Measurements from ENCODE around the gene RASGEF1C. TPM values are rescaled to one million over a fixed set of nuclear protein-coding genes. Genes with fewer than 3 reads are reported as not detected.

Gene RASGEF1C
- total RNA-seq, 1 experiment from 2014 or later: 0.40 TPM

DNA sequence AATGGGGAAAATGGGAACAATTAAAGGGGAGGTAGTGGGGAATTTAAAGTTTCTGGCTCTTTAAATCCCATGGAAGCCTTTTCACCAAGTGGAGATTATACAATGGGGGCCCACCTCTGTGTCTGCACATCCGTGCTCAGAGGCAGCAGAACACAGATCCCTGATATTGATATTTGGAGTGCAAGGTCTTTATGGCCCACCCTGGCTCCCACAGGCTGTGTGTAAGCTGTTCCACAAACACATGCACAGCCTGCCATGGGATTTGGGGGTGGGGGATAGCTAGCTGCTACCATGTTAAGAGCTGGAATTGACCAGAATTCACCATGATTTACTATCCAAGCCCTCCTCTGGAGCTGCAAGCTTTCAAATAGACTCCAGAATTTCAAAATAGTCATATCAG lies 55.9 kb downstream of the RASGEF1C start:
- in situ Hi-C loops (cut with HindIII; ENCODE audit: low pct_unique_long_range_greater_than_20kb, low sequenced_read_pairs): no loop called here
- DNase-seq (ENCODE audit: low read depth, low spot score): no peak

DNA sequence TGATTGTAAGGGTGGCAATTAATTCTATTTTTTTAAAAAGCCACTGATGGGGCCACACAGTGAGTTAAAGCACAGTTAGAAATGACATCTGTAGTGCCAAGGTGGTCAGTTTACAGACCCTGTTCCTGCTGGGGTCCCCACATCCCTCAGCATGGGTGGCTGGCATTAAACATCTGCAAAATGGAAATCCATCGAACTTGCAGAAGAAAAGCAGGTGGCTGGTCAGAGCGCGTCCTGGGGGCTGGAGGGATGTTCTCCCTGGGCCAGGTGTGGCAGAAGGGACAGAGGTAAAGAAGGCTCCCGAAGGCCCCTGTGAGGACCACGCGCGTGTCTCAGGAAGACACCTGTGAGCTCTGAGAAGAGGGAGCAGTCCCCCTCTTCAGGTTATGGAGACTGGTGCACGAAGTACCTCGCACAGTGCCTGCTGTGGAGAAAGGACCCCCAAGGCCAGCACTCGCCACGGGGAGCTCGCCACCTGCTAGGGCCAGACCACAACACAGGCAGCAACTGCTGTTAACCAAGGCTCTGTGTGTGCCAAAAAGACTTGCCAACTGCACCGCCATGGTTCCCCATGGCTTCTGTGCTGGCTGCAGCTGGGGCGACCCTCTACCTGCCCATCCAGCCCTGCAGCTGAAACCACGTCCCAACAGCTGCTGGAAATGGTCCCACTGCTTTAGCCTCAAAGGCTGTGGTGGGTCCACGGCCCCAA lies 65.2 kb downstream of the RASGEF1C start:
- DNase-seq (ENCODE audit: low read depth, low spot score): no peak
- in situ Hi-C loops (cut with HindIII; ENCODE audit: low pct_unique_long_range_greater_than_20kb, low sequenced_read_pairs): no loop called here

DNA sequence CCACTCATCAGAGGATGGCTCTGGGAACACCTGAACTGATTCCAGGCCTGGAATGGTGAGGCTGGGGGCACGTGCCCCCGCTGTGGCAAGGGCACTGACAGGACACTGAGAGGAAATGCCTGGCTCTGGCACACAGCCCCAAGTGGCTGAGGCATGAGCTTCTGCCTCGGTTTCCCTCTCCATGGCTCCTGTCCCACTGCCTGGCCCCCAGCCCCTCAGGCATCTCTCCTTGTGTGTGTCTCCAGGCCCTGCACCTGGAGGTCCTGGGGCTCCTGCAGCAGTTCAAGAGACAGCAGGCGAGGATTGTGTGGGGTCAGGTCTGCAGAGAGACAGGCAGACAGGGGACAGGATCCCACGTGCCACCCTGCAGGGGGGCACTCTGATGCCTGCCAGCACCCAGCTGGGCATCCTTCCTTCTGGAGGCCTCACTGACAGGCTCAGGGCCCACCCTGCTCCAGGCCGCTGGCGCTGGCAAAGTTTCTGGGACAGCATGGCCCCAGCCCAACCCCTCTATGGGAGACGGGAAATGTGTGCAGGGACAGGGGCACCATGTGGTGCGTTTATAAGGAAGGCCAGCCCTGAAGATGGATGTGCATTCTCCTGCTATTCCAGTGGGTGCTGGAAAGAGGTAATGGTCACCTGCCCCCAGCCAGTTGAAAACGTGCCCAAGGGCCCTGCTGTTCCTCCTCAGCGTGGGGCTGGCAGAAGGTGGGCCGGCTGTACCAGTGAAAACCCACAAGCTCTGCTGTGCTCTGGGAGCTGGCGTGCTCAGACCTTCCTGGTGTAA lies 66.0 kb downstream of the RASGEF1C start:
- no peak for DNase-seq (ENCODE audit: low read depth, low spot score)
- in situ Hi-C loops (cut with HindIII; ENCODE audit: low pct_unique_long_range_greater_than_20kb, low sequenced_read_pairs): no loop called here

DNA sequence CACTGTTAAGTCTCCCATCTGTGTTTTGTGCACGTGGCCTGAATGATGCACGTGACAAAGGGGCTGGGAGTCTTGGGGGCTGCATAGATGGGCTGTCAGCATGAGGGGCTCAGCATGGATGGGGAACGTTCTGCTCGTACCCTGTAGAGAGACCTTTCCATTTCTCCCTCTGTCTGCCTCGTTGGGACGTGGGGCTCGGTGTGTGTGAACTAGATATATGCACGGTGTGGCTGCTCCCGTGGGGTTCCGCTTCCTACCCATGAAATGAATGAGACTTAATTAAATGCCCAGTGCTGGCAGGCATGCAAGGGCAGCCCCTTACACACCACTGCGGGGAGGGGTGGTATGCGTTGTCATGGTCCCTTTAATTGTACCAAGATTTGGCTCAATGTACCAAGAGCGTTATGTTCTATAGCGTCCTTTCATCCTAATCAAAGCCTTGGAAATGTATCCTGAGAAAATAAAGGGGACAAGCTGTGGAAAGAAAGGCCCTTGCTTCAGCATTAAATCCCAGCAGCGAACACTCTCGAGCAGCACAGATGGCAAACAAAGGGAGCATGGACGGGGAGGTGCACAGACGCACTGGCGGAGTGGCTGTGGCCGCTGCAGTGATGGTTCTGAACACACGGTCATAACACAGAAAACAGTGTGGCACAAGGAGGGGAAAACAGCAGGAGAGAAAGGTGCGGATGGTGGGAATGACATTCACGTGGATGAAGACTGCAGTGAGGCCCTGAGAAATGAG lies 66.8 kb downstream of the RASGEF1C start:
- DNase-seq (ENCODE audit: low read depth, low spot score): no peak
- in situ Hi-C loops (cut with HindIII; ENCODE audit: low pct_unique_long_range_greater_than_20kb, low sequenced_read_pairs): no loop called here

DNA sequence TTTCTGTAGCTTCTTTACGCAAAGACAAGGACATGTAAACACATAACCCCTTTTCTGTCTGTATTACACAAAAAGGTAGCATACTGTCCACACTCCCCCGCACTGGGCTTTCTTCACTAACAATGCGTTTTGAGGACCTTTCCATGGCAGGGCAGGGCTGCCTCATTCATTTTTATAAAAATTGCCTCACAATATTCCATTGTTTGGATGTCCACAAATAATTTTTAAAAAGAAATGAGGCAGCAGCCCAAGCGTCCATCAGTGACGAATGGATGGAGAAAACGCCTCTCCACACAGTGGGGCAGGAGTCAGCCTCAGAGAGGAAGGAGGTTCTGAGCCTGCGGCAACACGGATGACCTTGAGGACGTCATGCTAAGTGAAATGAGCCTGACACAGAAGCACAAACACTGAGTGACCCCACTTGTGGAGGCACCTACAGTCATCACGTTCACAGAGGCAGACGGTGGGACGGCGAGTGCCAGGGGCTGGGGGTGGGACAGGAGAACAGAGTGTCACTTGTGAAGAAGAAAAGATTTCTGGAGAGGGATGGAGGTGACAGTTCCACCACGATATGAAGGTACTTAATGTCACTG lies 67.8 kb downstream of the RASGEF1C start:
- no peak for DNase-seq (ENCODE audit: low read depth, low spot score)
- in situ Hi-C loops (cut with HindIII; ENCODE audit: low pct_unique_long_range_greater_than_20kb, low sequenced_read_pairs): no loop called here

DNA sequence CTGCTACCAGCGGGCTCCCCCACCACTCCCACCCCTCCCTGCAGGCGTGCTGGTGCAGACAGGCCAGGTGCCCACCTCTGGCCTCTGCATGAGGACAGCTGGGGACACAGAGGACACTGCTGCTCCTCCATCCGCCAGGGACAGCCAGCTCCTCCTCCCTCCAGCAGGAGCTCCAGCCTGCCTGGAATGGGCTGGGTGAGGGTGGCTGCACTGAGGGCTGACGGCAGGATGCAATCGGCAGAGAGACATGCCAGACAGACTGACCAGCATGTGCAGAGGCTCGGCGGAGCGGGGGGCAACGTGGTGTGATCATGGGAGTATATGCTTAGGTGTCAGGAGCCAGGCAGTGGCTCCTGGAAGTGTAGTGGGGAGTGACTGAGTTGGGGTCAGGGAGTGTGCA lies 68.4 kb downstream of the RASGEF1C start:
- in situ Hi-C loops (cut with HindIII; ENCODE audit: low pct_unique_long_range_greater_than_20kb, low sequenced_read_pairs): no loop called here
- no peak for DNase-seq (ENCODE audit: low read depth, low spot score)

DNA sequence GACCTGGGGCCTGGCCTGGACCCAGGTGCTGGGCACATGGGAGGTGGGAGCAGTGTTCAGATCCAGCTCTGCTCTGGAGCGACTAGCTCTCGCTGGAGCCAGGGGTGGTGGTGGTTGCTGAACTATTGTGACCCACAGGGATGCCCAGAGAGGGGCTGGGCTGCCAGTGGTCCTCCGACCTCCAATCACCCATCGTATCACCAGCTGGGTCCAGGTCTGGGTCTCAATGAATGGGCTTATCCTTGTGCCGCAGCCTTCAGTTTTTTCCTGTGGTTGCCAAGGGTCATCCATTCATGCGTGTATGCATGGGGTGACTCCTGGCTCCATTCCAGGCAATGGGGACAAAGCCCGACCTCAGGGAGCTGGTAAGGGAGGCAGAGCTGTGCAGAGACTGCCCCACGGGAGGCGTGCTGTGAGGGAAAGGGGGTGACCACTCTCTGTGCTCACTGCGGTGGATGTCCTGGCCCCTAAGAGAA lies 68.9 kb downstream of the RASGEF1C start:
- DNase-seq (ENCODE audit: low read depth, low spot score): no peak
- in situ Hi-C loops (cut with HindIII; ENCODE audit: low pct_unique_long_range_greater_than_20kb, low sequenced_read_pairs): no loop called here

DNA sequence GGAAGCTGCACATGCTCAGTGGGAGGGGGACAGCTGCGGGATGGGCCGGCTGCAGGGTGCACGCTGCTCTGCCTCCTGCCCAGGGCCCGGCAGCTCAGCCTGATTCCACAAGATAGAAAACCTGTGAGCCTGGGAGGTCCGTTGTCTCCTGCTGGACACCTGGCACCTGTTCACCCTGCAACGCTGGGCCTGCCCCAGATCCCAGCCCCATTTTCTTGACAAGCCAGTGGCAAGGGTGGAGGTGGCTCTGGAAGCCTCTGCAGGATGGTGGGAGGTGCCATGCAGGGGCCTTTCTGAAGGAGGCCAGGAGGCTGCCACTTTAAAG lies 69.3 kb downstream of the RASGEF1C start:
- no peak for DNase-seq (ENCODE audit: low read depth, low spot score)
- in situ Hi-C loops (cut with HindIII; ENCODE audit: low pct_unique_long_range_greater_than_20kb, low sequenced_read_pairs): no loop called here

DNA sequence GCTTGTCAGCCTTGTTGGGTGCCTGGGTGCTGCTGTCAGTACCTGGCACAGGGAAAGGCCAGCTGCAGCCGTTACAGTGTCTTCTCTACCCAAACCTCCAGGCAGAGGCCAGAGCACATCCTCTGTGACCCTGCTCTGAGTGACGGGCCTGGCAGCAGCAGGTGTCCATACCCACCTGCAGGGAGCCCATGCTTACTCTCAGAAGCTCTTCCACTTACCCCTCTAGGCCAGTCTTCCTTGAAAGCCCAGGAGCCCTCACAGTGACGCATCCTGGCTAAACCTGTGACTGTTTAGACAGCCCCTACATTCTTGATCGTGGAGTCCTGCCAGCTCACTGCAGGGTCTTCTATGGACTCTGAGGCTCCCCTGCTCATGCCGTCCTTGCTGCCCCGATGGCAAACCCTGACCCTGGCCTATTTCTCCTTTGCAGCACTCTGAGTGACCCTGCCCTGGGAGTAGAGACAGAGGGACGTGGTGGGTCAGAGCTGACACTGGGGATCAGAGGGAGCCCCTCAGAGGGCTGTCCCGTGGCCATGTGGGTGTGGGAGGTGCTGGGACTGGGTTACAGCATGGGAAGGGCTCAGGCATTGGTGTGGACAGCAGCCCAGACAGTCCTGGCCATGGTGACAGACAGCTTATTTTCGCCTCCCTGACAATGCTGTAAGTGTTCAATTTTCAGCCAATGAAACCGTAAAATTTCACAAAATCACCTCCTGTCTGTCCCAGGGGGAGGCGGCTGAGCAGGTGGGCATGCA lies 69.9 kb downstream of the RASGEF1C start:
- DNase-seq (ENCODE audit: low read depth, low spot score): no peak
- in situ Hi-C loops (cut with HindIII; ENCODE audit: low pct_unique_long_range_greater_than_20kb, low sequenced_read_pairs): no loop called here

DNA sequence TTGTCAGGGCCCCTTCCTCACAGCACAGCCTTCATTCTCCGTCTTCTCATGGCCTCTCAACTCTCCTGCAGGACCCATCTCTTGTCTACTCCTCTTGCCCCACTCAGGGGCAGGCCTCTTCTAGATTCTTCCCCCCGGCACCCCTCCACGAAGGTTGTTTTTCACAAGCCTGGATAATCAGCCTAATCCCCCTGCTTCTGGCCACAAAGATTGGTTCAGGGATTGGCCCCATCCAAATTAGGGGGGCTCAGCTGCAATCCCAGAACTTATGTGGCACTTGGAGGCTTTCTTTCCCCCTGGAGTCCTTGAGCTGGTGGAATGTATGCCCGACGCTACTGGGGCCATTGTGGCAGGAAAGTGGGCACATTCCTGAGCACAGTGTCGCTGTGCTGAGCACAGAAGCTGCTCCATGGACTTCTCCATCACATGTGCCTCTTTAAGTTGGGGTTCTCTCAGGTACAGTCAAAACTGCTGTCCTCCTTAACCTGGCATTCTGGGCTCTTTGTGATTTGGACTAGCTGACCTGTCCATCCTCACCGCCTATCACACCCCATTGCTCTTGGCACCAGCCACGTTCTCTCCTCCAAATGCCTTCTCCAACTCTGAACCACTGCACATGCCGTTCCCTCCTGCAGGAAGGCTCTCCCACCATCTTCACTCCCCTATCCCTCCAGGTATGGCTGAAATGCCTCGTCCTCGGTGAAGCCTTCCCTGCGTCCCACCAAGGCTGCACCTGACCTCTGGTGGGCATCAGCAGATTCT lies 70.6 kb downstream of the RASGEF1C start:
- no peak for DNase-seq (ENCODE audit: low read depth, low spot score)
- in situ Hi-C loops (cut with HindIII; ENCODE audit: low pct_unique_long_range_greater_than_20kb, low sequenced_read_pairs): no loop called here

DNA sequence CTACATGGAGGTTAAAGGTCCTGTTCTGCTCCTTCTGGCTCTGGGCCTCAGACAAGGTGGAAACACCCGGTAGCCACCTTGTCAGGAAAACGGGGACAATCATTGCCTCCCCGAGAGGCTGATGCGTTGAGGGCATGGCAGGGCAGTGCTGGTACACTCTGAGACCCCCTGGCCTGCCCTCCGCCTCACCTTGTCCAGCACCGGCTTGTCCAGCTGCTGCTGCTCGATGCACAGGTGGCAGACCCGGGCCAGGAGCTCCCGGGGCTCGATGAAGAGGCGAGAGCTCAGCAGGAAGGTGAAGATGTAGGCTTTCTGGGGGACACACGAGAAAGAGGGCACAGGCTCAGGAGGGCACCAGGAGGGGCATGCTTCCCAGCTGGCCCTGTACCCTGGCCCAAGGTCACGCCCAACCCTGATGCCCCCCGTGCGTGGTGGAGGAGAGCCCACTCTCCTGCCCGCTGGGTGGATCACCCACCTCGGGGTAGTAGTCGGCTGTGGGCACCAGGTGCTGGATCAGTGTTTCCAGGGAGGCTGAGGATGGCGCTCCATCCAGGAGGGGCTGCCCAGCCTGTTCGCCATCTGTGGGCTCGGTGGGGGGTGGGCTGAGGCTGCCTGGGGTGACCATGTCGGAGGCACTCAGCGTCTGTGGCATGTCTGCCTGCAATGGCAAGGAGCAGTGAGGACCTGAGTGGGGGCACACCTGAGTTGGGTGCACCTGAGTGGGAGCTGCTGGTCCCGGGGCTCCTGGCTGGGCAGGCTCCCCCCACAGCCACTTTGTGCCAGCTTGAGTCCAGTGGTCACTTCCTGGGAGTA lies 71.4 kb downstream of the RASGEF1C start:
- in situ Hi-C loops (cut with HindIII; ENCODE audit: low pct_unique_long_range_greater_than_20kb, low sequenced_read_pairs): no loop called here

DNA sequence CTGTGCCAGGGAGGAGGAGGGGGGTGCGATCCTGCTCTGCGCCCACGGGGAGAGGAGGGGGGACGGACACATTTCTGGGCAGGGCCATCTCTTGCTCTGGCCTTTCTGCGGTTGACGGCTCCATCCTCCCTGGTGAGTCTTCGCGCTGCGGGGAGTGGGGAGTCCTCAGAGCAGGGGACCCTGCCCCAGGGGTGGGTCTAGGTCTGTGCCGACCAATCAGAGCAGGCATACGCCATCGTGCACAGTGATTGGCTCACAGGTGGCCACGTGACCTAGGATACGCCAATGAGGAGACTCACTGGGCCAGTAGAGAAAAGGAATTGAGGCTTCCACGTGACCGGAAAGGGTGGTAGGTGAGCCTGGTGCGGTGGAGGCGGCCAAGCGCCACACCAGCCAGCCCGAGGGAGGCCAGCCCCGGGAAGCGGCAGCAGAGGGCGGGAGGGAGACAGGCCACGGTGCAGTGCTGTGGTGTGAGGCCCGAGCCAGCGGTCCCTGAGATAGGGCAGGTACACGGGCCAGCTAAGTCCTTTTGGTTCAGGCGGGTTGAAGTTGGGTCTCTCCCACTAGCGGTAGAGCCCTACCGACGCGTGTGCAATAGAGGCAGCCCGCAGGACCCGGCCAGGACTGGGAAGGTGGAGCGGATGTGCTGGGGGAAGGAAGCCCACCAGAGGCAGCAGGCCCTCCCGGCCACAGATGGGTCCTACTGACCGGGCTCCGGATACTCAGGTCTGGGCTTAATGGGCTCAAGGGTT lies 72.2 kb downstream of the RASGEF1C start:
- in situ Hi-C loops (cut with HindIII; ENCODE audit: low pct_unique_long_range_greater_than_20kb, low sequenced_read_pairs): no loop called here
- no peak for DNase-seq (ENCODE audit: low read depth, low spot score)

More for the DNA sequence above, 71.4 kb downstream of the RASGEF1C start:
- no peak for DNase-seq (ENCODE audit: low read depth, low spot score)

DNA sequence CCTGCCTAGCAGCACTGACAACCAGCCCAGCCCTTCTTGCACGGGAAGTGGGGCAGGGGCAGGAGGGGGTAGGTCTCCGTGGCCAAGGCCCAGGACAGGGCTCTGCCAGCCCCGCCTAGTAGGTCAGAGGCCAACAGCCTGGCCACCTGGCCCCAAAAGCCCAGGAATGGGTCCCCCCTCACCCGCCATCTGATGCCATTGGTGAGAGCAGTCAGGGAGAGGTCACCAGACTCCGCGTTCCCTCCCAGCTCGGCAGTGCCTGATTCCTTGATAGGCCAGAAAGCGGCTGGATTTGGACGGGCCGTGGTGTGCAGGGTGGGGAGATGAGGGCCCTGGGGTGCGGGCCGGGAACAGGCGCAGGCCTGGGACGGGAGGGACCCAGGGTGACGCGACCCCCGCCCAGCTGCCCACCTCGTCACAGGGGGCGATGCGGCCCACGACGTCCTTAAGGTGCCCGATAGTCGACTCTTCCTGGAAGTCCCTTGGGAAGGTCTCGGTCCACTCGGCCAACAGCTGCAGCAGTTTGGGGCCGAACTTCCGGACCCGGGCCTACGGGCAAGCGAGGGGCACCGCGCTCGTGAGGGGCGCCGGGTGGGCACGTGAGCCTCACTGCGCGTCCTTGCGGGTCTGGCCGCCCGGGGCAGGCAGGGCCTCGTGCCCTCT lies 72.9 kb downstream of the RASGEF1C start:
- in situ Hi-C loops (cut with HindIII; ENCODE audit: low pct_unique_long_range_greater_than_20kb, low sequenced_read_pairs): no loop called here
- no peak for DNase-seq (ENCODE audit: low read depth, low spot score)

DNA sequence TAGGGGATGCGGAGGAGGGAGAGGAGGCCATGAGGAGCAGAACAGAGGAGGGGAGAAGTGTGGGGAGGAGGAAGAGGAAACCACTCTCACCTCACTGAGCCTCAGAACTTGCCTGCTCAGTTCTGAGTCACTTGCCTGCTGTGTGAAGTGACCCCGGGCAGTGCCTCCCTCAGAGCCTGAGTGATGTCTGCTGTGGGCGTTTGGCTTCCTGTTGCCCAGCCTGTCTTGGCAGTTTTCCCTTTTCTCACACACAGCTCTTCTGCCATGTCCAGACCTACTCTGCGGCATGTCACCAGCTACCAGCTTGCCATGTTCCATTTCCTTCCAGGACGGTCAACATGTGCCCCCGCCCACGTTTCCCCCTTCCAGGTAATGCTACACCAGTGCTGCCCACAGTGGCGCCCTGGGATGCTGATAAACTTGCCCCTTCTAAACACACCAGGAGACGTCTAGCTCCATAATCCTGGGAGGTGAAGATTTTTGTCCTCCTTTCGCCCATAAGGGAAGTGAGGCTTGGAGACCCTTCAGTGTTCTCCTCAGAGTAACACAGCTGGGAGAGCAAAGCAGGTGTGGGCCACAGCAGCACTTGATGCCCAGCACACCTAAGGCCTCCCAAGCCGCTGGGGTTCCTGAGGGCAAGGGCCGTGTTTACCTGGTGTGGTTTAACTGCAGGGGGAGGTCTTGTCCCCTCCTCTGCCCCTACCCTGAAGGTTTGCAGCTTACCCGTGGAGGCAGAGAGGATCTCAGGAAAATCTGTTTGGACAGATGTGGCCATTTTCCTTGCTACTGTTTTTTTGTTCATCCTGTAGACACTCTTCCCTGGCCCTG lies 73.7 kb downstream of the RASGEF1C start:
- DNase-seq (ENCODE audit: low read depth, low spot score): no peak
- in situ Hi-C loops (cut with HindIII; ENCODE audit: low pct_unique_long_range_greater_than_20kb, low sequenced_read_pairs): no loop called here

Data from SK-MEL-5 (cell line).